ENCODE data around the gene PCNX4. TPM values are rescaled to one million over a fixed set of nuclear protein-coding genes. Genes with fewer than 3 reads are reported as not detected.

PCNX4 gene
- total RNA-seq, 1 donor from 2014 or later = 57.2 TPM

DNA sequence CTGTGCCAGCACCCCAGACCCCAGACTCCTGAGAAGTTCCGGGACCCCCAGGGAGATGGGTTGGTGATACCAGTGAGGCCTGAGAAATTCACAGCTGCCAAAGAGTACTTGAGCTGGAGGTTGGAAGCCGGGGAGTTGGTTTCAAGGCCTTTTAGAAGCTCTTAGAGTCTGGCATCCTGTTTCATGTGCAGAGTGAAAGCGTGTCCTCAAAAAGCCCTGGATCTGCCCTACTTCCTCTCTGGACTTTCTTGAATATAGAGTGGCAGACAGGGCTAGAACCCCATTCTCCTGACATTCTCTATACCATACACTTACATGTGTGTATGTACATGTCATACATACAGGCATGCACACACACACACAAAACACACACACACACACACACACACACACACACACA is 126.0 kb downstream of the PCNX4 start:
- no peaks in the 10 kb centered on the region for H3K4me1 Mint-ChIP-seq (ENCODE audit: low read depth)

More for the DNA sequence above, 126.0 kb downstream of the PCNX4 start:
- Mint-ChIP-seq H3K27ac (ENCODE audit: unreplicated experiment) (no peak overlapping the region), H3K36me3 (ENCODE audit: low read depth) (no peaks in the 10 kb centered on the region), H3K4me3 (ENCODE audit: unreplicated experiment) (no peak overlapping the region), H3K27me3 (ENCODE audit: low read depth) (peaks cover 6% of the 10 kb centered on the region), H3K9me3 (ENCODE audit: low read depth) (no peaks in the 10 kb centered on the region)
- DNase-seq (ENCODE audit: low spot score) = no peak
- TF ChIP-seq, protein P1, sequence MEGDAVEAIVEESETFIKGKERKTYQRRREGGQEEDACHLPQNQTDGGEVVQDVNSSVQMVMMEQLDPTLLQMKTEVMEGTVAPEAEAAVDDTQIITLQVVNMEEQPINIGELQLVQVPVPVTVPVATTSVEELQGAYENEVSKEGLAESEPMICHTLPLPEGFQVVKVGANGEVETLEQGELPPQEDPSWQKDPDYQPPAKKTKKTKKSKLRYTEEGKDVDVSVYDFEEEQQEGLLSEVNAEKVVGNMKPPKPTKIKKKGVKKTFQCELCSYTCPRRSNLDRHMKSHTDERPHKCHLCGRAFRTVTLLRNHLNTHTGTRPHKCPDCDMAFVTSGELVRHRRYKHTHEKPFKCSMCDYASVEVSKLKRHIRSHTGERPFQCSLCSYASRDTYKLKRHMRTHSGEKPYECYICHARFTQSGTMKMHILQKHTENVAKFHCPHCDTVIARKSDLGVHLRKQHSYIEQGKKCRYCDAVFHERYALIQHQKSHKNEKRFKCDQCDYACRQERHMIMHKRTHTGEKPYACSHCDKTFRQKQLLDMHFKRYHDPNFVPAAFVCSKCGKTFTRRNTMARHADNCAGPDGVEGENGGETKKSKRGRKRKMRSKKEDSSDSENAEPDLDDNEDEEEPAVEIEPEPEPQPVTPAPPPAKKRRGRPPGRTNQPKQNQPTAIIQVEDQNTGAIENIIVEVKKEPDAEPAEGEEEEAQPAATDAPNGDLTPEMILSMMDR (IDR thresholded peaks at IDR 0.05) = no peak

Other genes with a start within 250 kb of the PCNX4 start
- 0.32 to 0.44 TPM (median 0.34 TPM) in 3 replicates for gene RTN1, start 221.1 kb upstream of the PCNX4 start, total RNA-seq
- gene LRRC9, start 171.8 kb upstream of the PCNX4 start, total RNA-seq = not detected in 3 replicates
- 47.5 to 53.1 TPM (median 49.8 TPM) in 3 replicates for gene DHRS7, start 73.5 kb downstream of the PCNX4 start, total RNA-seq
- gene PPM1A, start 157.3 kb downstream of the PCNX4 start, total RNA-seq = 42.7 to 51.5 TPM (median 43.9 TPM) in 3 replicates

Data from chondrocyte (in vitro differentiated cells).